GM13976 (cell line): ENCODE data around the gene CMTM1.
A peak's percentile ranks its signal among the peaks of the same experiment; 100 is the strongest.

Experiments
- DNase-seq: peaks from one replicate; pipeline ENCODE4 v3.0.0; 2012; ENCODE audit warnings: low spot score
- in situ Hi-C: fragments of 300-500 bp; cut with MboI; formaldehyde crosslinking; loops from one replicate; pipeline ENCODE4 v1.12.0; 2022; ENCODE audit warnings: low sequenced_read_pairs, mixed read lengths, inconsistent platforms; ENCODE audit not compliant: unreplicated experiment
- TF ChIP-seq, protein P1 (sequence below): IDR thresholded peaks from 2 replicates; pipeline ENCODE4 v1.5.1; 2012; ENCODE audit warnings: borderline replicate concordance, mild to moderate bottlenecking; ENCODE audit not compliant: insufficient read depth; ENCODE audit errors: extremely low read depth, missing control alignments, control extremely low read depth

CMTM1 gene

GRCh38 chr16:66599726-66600125, 33.5 kb downstream of the CMTM1 start:
- in situ Hi-C loops = no loop called here
- TF ChIP-seq, protein P1, sequence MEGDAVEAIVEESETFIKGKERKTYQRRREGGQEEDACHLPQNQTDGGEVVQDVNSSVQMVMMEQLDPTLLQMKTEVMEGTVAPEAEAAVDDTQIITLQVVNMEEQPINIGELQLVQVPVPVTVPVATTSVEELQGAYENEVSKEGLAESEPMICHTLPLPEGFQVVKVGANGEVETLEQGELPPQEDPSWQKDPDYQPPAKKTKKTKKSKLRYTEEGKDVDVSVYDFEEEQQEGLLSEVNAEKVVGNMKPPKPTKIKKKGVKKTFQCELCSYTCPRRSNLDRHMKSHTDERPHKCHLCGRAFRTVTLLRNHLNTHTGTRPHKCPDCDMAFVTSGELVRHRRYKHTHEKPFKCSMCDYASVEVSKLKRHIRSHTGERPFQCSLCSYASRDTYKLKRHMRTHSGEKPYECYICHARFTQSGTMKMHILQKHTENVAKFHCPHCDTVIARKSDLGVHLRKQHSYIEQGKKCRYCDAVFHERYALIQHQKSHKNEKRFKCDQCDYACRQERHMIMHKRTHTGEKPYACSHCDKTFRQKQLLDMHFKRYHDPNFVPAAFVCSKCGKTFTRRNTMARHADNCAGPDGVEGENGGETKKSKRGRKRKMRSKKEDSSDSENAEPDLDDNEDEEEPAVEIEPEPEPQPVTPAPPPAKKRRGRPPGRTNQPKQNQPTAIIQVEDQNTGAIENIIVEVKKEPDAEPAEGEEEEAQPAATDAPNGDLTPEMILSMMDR = no peak

GRCh38 chr16:66600477-66600876, 34.2 kb downstream of the CMTM1 start:
- TF ChIP-seq, protein P1 = no peak
- DNase-seq = no peak
- in situ Hi-C loops = no loop called here

More at GRCh38 chr16:66599726-66600125, 33.5 kb downstream of the CMTM1 start:
- no peak for DNase-seq

- in situ Hi-C loops = no loop called here
- TF ChIP-seq, protein P1 = no peak
These were observed 35.2 kb downstream of the CMTM1 start for GRCh38 chr16:66601471-66601870.

DNA sequence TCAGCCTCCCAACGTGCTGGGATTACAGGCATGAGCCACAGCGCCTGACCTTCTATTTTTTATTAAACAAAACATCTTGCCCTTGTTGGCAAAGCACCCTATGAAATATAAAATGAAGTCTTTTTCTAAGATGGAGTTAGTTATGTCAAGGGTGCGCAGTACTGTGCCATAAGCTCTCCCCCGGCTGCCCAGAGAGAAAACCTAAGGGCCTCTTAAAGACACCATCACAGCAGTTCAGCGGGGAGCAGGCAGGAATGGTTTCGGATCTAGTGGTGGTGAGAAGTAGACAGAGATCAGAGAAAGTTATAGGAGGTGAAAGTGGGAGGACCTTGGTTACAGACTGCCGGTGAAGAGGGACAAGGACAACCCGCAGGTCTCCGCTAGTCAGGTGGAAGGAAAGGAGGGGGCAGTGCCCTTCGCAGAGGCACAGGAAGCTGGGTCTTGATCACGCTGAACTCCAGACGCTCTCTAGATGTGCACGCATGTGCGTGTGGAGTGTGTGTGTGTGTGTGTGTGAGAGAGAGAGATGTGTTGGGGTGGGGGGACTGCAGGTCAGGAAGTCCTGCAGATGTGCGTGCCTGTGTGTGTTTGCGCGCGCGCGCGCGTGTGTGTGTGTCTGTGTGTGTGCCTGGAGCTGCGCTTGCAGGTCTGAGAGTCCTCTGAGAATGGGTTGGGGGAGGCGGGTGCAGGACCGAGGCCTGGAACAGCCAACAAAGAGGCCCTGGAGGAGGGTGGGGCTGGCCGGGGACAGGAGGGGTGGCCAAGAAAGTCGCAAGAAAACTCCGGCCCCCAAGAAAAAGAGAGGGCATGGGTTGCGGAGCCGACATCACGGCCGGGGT, 37.5 kb downstream of the CMTM1 start:
- DNase-seq = peak; percentile 72
- in situ Hi-C loops = no loop called here
- TF ChIP-seq, protein P1 = no peak

More at GRCh38 chr16:66601471-66601870, 35.2 kb downstream of the CMTM1 start:
- DNase-seq = no peak

- TF ChIP-seq, protein P1 = peak; percentile 85
- in situ Hi-C loops = no loop called here
- DNase-seq = peak; percentile 86
These were observed 38.3 kb downstream of the CMTM1 start, which contains the start of gene CMTM3 for GRCh38 chr16:66604376-66605176. TSS of gene CMTM3 (plus strand) at chr16:66604704. CDS start at chr16:66604806, 102 bp downstream.

GRCh38 chr16:66605177-66605978, 39.1 kb downstream of the CMTM1 start:
- DNase-seq = peak; percentile 70
- in situ Hi-C loops = no loop called here
- TF ChIP-seq, protein P1 = no peak
